ENCODE measurements around the gene PKNOX2. TPM values are rescaled to one million over a fixed set of nuclear protein-coding genes. Genes with fewer than 3 reads are reported as not detected.

PKNOX2 gene
- total RNA-seq, 1 experiment from 2014 or later = not detected

DNA sequence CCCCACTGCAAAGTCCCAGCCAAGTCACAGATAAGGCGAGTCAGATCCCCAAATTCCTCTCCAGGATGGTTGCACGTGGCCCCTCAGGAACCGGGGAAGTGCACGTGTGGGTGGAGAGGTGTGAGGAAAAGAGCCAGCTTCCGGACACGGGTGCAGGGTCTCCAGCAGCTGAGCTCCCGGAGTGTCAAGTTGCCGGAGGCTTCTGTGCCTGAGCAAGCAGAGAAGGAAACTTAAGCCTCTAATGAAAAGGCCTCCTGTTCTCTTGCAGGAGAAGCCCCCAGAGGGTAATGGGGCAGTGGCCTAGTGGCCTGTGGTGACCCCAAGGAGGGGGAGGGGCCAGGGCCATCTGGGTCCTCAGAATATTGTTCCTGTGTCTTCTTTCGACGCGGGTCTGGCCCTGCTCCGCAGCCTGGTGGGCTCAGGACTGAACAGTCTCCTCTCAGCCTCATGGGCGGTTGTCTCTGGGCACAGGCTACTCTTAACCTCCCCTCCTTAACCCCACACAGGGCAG lies 183.6 kb downstream of the PKNOX2 start:
- DNase-seq (ENCODE audit: low read depth) = no peak
- in situ Hi-C loops (cut with HindIII; ENCODE audit: low pct_unique_long_range_greater_than_20kb, low sequenced_read_pairs) = no loop called here

DNA sequence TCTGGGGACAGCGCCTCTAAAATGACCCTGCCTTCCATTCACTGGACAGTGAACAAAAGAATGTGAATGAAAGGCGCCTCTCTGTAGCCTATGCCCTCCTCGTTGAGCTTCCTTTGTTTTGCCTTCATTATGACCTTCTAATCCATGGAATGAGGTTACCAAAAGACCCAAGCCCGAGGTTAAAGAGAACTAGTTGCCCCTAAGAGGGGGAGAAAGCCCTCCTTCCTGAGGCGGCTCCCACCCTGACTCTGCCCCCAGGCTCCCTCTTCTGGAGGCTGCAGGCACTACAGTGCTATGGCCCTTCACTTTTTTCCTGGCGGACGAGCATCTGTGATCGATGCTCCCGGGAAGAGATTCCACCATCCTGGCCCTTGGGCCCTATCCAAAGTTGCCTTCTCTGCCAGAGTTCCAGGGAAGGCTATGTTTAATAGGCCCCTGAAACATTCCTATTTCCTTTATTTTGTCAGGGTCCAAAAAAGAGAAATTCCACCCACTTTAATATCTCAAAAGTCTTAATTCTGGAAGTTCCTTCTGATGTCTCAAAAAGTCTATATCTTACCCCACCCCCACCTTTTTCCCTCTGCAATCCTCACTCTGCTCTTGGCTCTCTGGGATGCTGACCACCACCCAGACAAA lies 184.2 kb downstream of the PKNOX2 start:
- in situ Hi-C loops (cut with HindIII; ENCODE audit: low pct_unique_long_range_greater_than_20kb, low sequenced_read_pairs) = no loop called here
- DNase-seq (ENCODE audit: low read depth) = peak; percentile 0

DNA sequence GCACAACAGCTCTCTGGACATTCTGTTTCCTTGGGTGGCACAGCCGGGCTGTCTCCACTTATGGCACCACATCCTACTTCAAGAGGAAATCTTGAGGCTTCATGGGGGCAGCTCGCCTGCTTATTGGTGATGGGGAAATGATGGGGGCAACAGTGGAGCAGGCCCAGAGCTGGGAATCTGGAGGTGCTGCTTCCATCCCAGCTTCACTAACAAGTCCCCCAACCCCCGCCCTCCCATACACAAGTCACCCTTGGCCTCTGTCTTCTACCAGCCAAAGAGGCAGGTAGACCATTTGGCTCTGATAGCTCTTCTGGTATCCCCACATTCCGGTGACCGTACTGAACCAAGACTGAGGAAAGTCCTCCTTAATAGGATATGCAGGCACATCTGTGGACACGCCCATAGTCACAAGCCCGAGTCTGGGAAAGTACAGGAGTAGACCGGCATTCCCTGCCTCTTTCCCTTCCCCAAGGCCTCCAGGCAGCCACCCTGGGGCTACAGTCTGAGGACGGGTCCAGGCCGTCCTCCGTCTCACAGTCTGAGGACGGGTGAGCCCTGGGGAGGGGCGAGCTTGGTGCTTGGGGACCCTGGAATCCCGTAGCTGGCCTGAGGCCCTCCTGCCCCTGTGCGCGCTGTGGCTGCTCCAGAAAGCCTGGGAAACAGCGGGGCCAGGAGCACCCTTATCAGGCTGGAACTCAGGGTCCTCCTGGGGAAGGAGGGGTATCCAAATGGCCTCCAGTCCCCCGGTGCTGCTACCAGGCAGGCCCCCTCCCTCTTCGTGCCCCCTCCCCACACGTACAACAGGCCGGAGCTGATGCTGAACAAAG lies 185.9 kb downstream of the PKNOX2 start:
- DNase-seq (ENCODE audit: low read depth) = no peak
- in situ Hi-C loops (cut with HindIII; ENCODE audit: low pct_unique_long_range_greater_than_20kb, low sequenced_read_pairs) = no loop called here

DNA sequence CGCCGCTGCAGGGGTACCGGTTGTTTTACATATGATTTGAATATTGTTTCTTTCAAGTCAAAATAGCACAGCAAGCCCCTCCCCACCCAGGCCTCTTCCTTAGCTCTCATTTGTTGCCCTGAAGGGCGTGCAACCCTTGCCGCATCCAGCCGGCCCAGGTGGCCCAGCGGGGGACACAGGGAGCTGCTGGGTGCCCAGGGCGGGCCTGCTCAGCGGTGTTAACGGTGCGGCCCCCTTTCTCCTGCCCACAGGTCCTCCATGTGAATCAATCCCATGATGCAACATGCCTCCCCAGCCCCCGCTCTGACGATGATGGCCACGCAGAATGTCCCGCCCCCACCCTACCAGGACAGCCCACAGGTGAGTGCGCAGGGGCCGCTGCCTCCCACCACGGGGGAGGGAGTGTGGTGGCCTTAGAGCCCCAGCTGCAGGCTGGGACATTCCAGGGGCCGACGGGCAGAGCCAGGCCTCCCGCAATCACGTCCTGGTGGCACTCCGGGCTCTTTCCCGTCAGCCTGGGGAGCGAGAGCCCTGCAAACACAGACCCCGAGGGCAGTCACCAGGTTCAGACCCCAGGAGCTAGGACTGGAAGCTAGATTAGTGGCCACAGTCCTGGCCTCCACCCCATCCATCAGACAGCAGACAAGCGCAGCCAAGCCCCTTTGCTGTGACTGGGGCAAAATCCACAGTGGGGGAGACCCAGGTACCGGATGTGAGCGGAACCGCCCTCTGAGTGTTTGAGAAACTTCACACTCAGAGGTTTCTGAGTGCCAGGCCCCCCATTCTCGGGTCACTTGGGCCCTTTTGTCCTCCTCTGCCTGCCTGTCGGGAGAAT lies 186.7 kb downstream of the PKNOX2 start:
- in situ Hi-C loops (cut with HindIII; ENCODE audit: low pct_unique_long_range_greater_than_20kb, low sequenced_read_pairs) = no loop called here
- DNase-seq (ENCODE audit: low read depth) = no peak

DNA sequence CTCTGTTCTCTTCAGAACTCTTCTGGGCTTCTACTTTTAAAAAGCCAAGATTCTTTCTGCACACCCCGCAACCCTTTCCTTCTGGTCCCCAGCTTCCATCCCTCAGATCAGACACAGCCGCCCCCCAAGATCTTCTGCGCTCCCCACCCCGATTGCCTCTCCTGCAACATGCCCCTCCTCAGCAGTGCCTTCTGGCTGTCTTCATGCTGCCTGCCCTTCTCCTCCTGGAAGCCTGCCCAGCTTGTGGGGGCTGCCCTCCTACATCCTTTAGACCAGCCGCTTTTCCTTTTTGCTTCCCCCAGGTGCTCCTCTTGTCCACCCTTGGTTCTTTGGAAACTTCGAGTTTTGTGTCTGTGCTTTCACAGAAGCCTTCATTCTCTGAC lies 187.3 kb downstream of the PKNOX2 start:
- no peak for DNase-seq (ENCODE audit: low read depth)
- in situ Hi-C loops (cut with HindIII; ENCODE audit: low pct_unique_long_range_greater_than_20kb, low sequenced_read_pairs) = no loop called here

DNA sequence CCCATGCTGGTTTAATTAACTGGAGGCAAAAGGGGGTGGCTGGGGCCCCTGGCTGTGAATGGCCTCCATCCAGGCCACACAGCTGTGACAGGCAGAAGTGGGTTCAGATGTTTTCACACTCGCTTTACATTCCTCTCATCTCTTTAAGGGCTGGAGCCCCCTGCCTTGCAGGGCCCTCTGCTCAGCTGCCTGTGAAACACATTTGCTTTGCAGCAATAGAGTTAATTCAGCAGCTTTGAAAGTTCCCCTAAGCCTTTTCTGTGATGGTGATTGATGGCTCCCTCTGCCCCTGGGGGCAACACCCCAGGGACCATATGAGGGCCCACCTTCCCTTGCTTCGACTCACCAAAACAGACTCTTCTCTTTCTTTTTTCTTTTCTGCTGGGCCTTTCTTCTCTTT lies 192.2 kb downstream of the PKNOX2 start:
- in situ Hi-C loops (cut with HindIII; ENCODE audit: low pct_unique_long_range_greater_than_20kb, low sequenced_read_pairs) = no loop called here
- no peak for DNase-seq (ENCODE audit: low read depth)

DNA sequence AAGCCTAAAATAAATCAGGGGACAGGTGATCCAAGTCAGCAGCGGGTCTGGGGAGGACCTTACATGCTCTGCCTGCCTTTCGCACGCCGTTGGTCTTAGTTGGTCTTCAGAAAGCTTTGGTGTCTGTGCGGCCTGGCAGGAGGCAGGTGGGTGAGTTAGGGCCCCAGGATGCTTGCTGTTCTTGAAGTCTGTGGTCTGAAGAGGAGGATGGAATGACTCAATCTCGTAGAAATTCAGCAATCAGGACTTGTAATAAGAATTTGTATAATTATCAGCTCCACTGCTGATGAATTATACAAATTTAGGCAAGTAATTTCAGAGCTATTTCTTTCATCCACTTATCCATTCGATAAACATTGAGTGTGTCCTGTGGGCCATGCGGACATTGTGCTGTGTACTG lies 193.0 kb downstream of the PKNOX2 start:
- in situ Hi-C loops (cut with HindIII; ENCODE audit: low pct_unique_long_range_greater_than_20kb, low sequenced_read_pairs) = no loop called here

DNA sequence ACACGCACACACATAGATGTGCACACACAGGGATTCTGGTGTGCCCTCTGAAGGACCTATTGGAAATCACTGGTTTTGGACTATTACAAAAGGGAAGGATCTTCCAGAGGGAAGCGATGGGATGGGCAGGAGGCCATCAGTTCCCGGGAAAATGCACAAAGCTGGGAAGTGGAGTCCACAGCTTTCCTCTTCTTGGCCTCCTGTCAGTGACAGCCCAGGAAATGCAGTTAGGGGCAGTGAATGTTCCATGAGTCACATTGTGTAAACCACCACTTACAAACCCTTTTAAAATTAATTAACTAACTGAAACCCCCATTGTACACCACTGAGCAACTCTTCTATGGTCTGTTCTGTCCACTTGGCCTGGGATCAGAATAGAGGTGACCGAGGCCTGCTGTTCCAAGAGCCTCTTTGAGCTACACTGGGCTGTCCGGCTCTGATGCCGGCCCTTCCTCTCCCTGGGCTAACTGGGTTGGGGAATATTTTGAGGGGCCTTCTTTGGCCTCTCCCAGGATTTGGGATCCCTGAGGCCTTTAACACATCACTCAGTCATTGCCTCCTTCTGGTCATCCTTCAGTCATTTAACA lies 193.8 kb downstream of the PKNOX2 start:
- no peak for DNase-seq (ENCODE audit: low read depth)
- in situ Hi-C loops (cut with HindIII; ENCODE audit: low pct_unique_long_range_greater_than_20kb, low sequenced_read_pairs) = no loop called here

More for the DNA sequence above, 193.0 kb downstream of the PKNOX2 start:
- DNase-seq (ENCODE audit: low read depth) = no peak

DNA sequence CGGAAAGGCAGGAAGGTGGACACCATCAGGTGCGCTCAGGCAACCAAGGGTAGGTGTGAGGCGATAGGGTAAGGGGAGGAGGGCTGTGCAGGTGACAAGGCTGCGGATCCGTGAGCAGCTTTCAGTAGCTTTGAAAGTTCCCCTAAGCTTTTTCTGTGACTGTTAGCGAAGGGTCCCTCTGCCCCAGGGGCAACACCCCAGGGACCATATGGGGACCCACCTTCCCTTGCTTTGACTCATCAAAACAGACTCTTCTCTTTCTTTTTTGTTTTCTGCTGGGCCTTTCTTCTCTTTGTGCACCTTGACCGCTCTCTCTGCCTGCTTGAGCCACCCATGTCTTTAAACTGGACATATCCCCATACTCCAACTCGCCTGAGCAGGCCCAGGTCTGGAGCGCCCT lies 194.6 kb downstream of the PKNOX2 start:
- no peak for DNase-seq (ENCODE audit: low read depth)
- in situ Hi-C loops (cut with HindIII; ENCODE audit: low pct_unique_long_range_greater_than_20kb, low sequenced_read_pairs) = no loop called here

DNA sequence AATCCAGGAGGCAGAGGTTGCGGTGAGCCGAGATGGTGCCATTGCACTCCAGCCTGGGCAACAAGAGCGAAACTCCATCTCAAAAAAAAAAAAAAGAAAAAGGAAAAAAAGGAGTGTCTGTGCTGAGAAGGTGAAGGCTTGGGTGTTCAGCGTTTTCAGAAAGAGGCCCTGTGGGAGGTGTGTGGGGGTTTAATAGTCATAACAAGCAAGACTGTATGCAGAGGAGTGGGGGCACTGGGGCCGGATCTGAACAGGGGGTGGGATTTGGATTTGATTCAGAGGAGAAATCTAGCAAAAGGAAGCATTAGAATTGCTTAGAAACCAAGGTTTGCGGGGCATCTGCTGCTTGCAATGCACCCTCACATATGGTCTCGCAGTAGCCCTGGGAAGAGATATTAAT lies 195.5 kb downstream of the PKNOX2 start:
- no peak for DNase-seq (ENCODE audit: low read depth)

DNA sequence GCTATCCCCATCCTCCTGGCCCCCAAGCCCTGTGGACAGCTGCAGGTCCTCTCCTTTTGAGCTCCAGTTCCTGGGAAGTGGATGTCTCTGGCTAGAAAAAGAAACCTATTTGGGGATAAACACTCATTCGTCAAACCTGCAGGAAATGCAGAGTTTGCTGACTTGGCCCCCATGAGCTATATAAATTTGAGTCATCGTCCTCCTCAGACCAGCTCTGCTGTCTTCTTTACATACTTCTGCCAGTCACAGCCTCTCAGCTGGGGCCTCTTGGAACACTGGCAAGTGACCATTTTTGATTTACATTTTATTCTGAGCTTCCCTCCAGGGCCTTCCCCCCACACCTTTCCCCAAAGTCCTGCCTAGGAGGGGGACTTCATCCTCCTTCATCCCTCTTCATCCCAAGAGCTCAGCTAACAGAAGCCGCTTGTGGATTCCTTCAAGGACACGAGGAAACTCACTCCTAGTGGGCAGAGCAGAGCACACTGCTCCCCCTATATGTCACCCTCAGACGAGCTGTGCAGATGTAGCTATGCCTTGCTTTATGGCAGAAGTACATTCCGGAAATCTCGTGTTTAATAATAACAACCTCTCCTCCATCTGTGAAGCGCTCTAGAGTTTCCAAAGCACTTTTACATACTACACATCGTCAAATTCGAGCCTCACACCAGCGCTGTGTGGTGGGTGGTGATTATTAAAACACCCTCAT lies 199.7 kb downstream of the PKNOX2 start:
- no peak for DNase-seq (ENCODE audit: low read depth)

More for the DNA sequence above, 195.5 kb downstream of the PKNOX2 start:
- in situ Hi-C loops (cut with HindIII; ENCODE audit: low pct_unique_long_range_greater_than_20kb, low sequenced_read_pairs) = no loop called here

DNA sequence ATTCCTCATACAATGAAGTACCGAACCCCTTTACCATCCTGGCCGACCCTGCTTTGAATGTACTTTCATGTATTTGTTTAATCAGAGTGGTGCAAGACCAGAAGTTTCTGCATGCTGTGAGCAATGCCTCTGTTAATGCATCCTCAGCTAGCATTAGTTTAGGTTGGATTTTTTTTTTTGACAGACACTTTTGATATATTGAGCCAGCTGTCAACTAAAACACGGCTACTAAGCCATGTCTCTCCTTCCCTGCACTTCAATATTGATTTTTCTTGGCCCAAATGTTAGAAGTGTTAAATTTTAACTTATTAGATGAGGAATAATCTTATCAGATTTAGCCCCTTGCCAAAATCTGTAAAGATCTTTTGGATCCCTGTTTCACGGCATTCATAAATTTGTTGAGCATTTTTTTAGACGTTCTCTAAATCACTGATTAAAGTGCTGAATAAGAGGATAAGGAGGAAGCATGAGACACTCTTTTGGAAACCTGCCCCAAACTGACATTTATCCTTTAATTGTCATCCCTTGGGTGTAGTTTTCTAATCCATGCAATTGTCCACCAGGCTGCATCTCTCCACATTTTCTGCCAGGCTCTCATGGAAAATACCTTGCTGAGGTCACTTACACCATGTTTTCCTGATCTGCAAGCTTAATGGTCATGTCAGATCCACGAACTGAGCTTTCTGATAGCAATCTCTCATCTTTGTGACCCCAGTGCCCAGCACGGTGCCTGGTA lies 200.8 kb downstream of the PKNOX2 start:
- no peak for DNase-seq (ENCODE audit: low read depth)
- in situ Hi-C loops (cut with HindIII; ENCODE audit: low pct_unique_long_range_greater_than_20kb, low sequenced_read_pairs) = no loop called here

More for the DNA sequence above, 199.7 kb downstream of the PKNOX2 start:
- in situ Hi-C loops (cut with HindIII; ENCODE audit: low pct_unique_long_range_greater_than_20kb, low sequenced_read_pairs) = no loop called here

DNA sequence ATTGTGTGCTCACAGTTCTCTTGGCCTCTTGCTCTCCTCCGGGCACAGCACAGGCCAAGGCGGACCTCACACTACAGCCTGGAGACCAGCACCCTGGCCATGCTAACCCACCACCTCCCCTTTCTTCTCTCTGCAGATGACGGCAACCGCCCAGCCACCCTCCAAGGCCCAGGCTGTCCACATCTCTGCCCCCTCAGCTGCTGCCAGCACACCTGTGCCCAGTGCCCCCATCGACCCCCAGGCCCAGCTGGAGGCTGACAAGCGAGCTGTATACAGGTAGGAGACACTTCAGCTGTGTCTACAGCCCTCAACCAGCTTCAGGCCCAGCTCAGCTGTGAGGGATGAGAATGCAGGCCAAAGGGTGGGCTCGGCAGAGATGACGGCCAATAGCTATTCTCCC lies 203.2 kb downstream of the PKNOX2 start:
- no peak for DNase-seq (ENCODE audit: low read depth)
- in situ Hi-C loops (cut with HindIII; ENCODE audit: low pct_unique_long_range_greater_than_20kb, low sequenced_read_pairs) = no loop called here

DNA sequence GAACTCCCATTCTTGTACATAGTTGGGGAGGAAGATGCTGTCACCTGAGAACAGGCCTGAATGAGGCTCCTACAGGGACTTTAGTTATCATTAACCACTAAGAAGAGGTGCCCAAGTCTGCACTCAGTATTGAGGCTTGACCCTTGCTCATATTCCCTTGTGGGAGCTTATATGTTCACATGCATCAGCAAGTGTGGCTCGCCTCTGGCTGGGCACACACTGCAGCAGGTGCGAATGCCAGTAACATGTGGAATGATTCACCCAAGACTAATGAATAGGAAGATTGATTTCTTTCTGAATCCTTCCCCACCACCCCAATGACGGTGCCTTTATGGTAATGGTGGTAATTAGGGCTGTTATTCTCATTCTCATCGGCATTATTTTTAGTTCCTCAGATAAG lies 204.2 kb downstream of the PKNOX2 start:
- DNase-seq (ENCODE audit: low read depth) = no peak
- in situ Hi-C loops (cut with HindIII; ENCODE audit: low pct_unique_long_range_greater_than_20kb, low sequenced_read_pairs) = no loop called here

DNA sequence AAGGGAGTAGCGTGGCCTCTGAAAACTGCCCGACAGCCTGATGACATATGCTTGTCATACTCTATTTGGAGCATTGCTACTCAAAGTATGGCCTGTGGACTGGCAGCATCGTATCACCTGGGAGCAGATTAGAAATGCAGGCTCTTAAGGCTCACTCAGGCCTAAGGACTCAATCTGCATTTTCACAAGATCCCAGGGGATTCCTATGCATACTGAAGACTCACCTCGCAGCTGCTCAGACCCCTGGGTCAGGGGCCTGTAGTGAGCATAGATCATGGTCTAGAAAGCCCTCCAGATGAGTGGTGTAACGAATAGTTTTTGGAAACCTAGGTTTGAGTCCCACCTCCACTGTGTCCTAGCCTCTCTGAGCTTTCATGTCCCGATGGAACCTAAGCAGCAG lies 205.3 kb downstream of the PKNOX2 start:
- in situ Hi-C loops (cut with HindIII; ENCODE audit: low pct_unique_long_range_greater_than_20kb, low sequenced_read_pairs) = no loop called here

DNA sequence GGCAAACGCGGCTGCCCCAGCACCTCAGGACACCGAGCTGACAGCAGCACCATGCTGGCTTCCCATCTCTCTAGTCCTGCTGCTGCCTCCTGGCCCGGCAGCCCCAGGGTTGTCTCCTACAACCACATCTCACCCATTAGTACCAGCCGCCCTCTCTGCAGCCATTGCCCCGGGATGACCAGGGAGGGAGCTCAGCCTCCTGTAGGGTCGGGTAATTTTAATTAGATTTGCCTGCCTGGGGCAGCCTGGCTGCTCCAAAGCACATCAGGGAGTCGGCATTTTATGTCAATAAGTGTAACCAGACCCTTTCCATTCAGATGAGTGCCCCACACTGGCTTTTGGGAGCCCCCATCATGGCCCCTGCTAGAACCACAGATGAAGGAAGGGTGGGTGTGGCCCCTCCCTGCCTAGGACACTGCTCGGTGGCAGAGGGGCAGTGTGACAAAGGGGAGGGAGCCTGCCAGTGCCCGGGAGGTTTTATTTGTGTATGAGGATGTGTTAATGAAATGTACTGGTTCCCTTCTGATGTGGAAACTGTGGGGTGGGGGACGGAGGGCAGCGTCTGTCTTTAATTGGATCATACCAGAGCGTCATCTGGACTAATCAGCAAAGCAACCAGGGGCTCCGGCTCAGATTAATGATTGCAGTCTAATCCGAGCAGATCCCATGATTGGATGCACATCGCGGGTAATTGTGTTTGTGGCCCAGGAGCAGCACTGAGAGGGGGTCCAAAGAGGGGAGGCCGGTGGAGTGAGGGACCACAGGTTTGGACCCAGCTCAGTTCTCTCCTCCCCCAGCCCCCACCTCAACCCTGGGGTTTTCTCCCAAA lies 206.2 kb downstream of the PKNOX2 start:
- DNase-seq (ENCODE audit: low read depth) = no peak
- in situ Hi-C loops (cut with HindIII; ENCODE audit: low pct_unique_long_range_greater_than_20kb, low sequenced_read_pairs) = no loop called here

More for the DNA sequence above, 205.3 kb downstream of the PKNOX2 start:
- DNase-seq (ENCODE audit: low read depth) = no peak
